ENCODE measurements around the gene SKIC2. TPM values are rescaled to one million over a fixed set of nuclear protein-coding genes. Genes with fewer than 3 reads are reported as not detected.
"Not testable (repeated sequence)": the region's sequence is repeated elsewhere in the genome, so short reads cannot be mapped to it uniquely, and the experiment has no call there.

SKIC2 gene
- total RNA-seq, 3 donors from 2014 or later (not counting 1 experiment from before 2014, with no cell fraction given) = 119 to 184 (median 151) TPM

GRCh38 chr6:31981744-31982143 is 22.8 kb downstream of the SKIC2 start, which contains the start of gene C4A:
Gene C4A (plus strand): TSS chr6:31982057. CDS start chr6:31982108, 51 bp downstream.
- H3K4me3 ChIP-seq (ENCODE audit: low read length); H3K27me3 Mint-ChIP-seq (ENCODE audit: low read depth in 2 of 2); H3K36me3 Mint-ChIP-seq; intact Hi-C loops (cut with micrococcal nuclease); H3K4me1 ChIP-seq (ENCODE audit: control insufficient read depth, insufficient read depth, low read length); H3K4me1 Mint-ChIP-seq; H3K9me3 ChIP-seq (ENCODE audit: control insufficient read depth, insufficient read depth, low read length); H3K27me3 ChIP-seq (ENCODE audit: control insufficient read depth, insufficient read depth, low read length); DNase-seq; H3K9me3 Mint-ChIP-seq; H3K27ac Mint-ChIP-seq; H3K4me3 Mint-ChIP-seq; H3K36me3 ChIP-seq (ENCODE audit: control insufficient read depth, insufficient read depth, low read length); H3K27ac ChIP-seq (ENCODE audit: low read length): not testable (repeated sequence)
- no CpG with 5 or more reads among the region's 7 CpGs for WGBS (ENCODE audit: insufficient coverage)
- ATAC-seq = peak in 1 of 3 donors; percentile 17

GRCh38 chr6:31989363-31989762 is 30.4 kb downstream of the SKIC2 start:
- H3K27ac Mint-ChIP-seq; H3K27me3 Mint-ChIP-seq (ENCODE audit: low read depth in 2 of 2): not testable (repeated sequence)

GRCh38 chr6:31994421-31994820 is 35.4 kb downstream of the SKIC2 start:
- H3K36me3 ChIP-seq (ENCODE audit: control insufficient read depth, insufficient read depth, low read length); H3K27me3 Mint-ChIP-seq (ENCODE audit: low read depth in 2 of 2); H3K4me1 Mint-ChIP-seq; H3K36me3 Mint-ChIP-seq; H3K27ac Mint-ChIP-seq; H3K4me1 ChIP-seq (ENCODE audit: control insufficient read depth, insufficient read depth, low read length); H3K9me3 ChIP-seq (ENCODE audit: control insufficient read depth, insufficient read depth, low read length); DNase-seq; H3K4me3 Mint-ChIP-seq; intact Hi-C loops (cut with micrococcal nuclease); H3K9me3 Mint-ChIP-seq; ATAC-seq; H3K27ac ChIP-seq (ENCODE audit: low read length); H3K27me3 ChIP-seq (ENCODE audit: control insufficient read depth, insufficient read depth, low read length); H3K4me3 ChIP-seq (ENCODE audit: low read length): not testable (repeated sequence)
- WGBS (ENCODE audit: insufficient coverage) = no CpG with 5 or more reads among the region's 14 CpGs

More at GRCh38 chr6:31989363-31989762, 30.4 kb downstream of the SKIC2 start:
- H3K36me3 ChIP-seq (ENCODE audit: control insufficient read depth, insufficient read depth, low read length); H3K4me3 ChIP-seq (ENCODE audit: low read length); H3K27me3 ChIP-seq (ENCODE audit: control insufficient read depth, insufficient read depth, low read length); H3K4me1 Mint-ChIP-seq; H3K9me3 Mint-ChIP-seq; H3K4me3 Mint-ChIP-seq; DNase-seq; intact Hi-C loops (cut with micrococcal nuclease); H3K27ac ChIP-seq (ENCODE audit: low read length); ATAC-seq; H3K36me3 Mint-ChIP-seq; H3K4me1 ChIP-seq (ENCODE audit: control insufficient read depth, insufficient read depth, low read length); H3K9me3 ChIP-seq (ENCODE audit: control insufficient read depth, insufficient read depth, low read length): not testable (repeated sequence)
- WGBS (ENCODE audit: insufficient coverage) = no CpG with 5 or more reads among the region's 10 CpGs

GRCh38 chr6:31996385-31996784 is 37.4 kb downstream of the SKIC2 start:
- ATAC-seq = not testable (repeated sequence)

GRCh38 chr6:32002546-32003268 is 43.7 kb downstream of the SKIC2 start:
- WGBS (ENCODE audit: insufficient coverage) = no CpG with 5 or more reads among the region's 15 CpGs
- ATAC-seq = peak in 1 of 3 donors; percentile 60

More at GRCh38 chr6:31996385-31996784, 37.4 kb downstream of the SKIC2 start:
- H3K27me3 ChIP-seq (ENCODE audit: control insufficient read depth, insufficient read depth, low read length); H3K27ac Mint-ChIP-seq; H3K4me1 Mint-ChIP-seq; H3K27me3 Mint-ChIP-seq (ENCODE audit: low read depth in 2 of 2); H3K9me3 Mint-ChIP-seq; H3K9me3 ChIP-seq (ENCODE audit: control insufficient read depth, insufficient read depth, low read length); intact Hi-C loops (cut with micrococcal nuclease); DNase-seq; H3K4me1 ChIP-seq (ENCODE audit: control insufficient read depth, insufficient read depth, low read length); H3K36me3 Mint-ChIP-seq; H3K36me3 ChIP-seq (ENCODE audit: control insufficient read depth, insufficient read depth, low read length); H3K4me3 Mint-ChIP-seq; H3K4me3 ChIP-seq (ENCODE audit: low read length); H3K27ac ChIP-seq (ENCODE audit: low read length): not testable (repeated sequence)
- 93% methylated on average over 5 of the region's 6 CpGs for WGBS (ENCODE audit: insufficient coverage)

GRCh38 chr6:32003301-32003700 is 44.3 kb downstream of the SKIC2 start:
- H3K4me1 ChIP-seq (ENCODE audit: control insufficient read depth, insufficient read depth, low read length); H3K27ac ChIP-seq (ENCODE audit: low read length); H3K4me3 ChIP-seq (ENCODE audit: low read length); H3K36me3 Mint-ChIP-seq; H3K27ac Mint-ChIP-seq; DNase-seq; H3K36me3 ChIP-seq (ENCODE audit: control insufficient read depth, insufficient read depth, low read length); H3K4me3 Mint-ChIP-seq; H3K9me3 ChIP-seq (ENCODE audit: control insufficient read depth, insufficient read depth, low read length); H3K27me3 Mint-ChIP-seq (ENCODE audit: low read depth in 2 of 2); H3K9me3 Mint-ChIP-seq; intact Hi-C loops (cut with micrococcal nuclease); H3K27me3 ChIP-seq (ENCODE audit: control insufficient read depth, insufficient read depth, low read length); ATAC-seq: not testable (repeated sequence)
- no CpG with 5 or more reads among the region's 7 CpGs for WGBS (ENCODE audit: insufficient coverage)
- H3K4me1 Mint-ChIP-seq = peaks cover 9 to 11% of the 10 kb centered on the region in 2 donors

More at GRCh38 chr6:32002546-32003268, 43.7 kb downstream of the SKIC2 start:
- H3K27me3 Mint-ChIP-seq (ENCODE audit: low read depth in 2 of 2); H3K27ac ChIP-seq (ENCODE audit: low read length); H3K36me3 Mint-ChIP-seq; H3K4me3 ChIP-seq (ENCODE audit: low read length); H3K27me3 ChIP-seq (ENCODE audit: control insufficient read depth, insufficient read depth, low read length); H3K36me3 ChIP-seq (ENCODE audit: control insufficient read depth, insufficient read depth, low read length); H3K4me1 ChIP-seq (ENCODE audit: control insufficient read depth, insufficient read depth, low read length); intact Hi-C loops (cut with micrococcal nuclease); H3K4me3 Mint-ChIP-seq; H3K9me3 Mint-ChIP-seq; H3K9me3 ChIP-seq (ENCODE audit: control insufficient read depth, insufficient read depth, low read length); H3K27ac Mint-ChIP-seq; DNase-seq: not testable (repeated sequence)
- peaks cover 9 to 11% of the 10 kb centered on the region in 2 donors for H3K4me1 Mint-ChIP-seq

- peak overlapping the region in 1 of 2 donors; percentile 75 for H3K27ac Mint-ChIP-seq
- ATAC-seq; intact Hi-C loops (cut with micrococcal nuclease); H3K9me3 ChIP-seq (ENCODE audit: control insufficient read depth, insufficient read depth, low read length); H3K27me3 ChIP-seq (ENCODE audit: control insufficient read depth, insufficient read depth, low read length); H3K36me3 ChIP-seq (ENCODE audit: control insufficient read depth, insufficient read depth, low read length); H3K4me1 ChIP-seq (ENCODE audit: control insufficient read depth, insufficient read depth, low read length); H3K4me3 ChIP-seq (ENCODE audit: low read length); H3K9me3 Mint-ChIP-seq; DNase-seq; H3K27ac ChIP-seq (ENCODE audit: low read length); H3K27me3 Mint-ChIP-seq (ENCODE audit: low read depth in 2 of 2); H3K4me3 Mint-ChIP-seq; H3K36me3 Mint-ChIP-seq: not testable (repeated sequence)
- 65% methylated on average over 3 of the region's 4 CpGs for WGBS (ENCODE audit: insufficient coverage)
- H3K4me1 Mint-ChIP-seq = peaks cover 9 to 11% of the 10 kb centered on the region in 2 donors
Measured at GRCh38 chr6:32004393-32004792, 45.4 kb downstream of the SKIC2 start.

Measured in natural killer cell (primary cell).